ENCODE measurements around the gene LATS1.

DNA sequence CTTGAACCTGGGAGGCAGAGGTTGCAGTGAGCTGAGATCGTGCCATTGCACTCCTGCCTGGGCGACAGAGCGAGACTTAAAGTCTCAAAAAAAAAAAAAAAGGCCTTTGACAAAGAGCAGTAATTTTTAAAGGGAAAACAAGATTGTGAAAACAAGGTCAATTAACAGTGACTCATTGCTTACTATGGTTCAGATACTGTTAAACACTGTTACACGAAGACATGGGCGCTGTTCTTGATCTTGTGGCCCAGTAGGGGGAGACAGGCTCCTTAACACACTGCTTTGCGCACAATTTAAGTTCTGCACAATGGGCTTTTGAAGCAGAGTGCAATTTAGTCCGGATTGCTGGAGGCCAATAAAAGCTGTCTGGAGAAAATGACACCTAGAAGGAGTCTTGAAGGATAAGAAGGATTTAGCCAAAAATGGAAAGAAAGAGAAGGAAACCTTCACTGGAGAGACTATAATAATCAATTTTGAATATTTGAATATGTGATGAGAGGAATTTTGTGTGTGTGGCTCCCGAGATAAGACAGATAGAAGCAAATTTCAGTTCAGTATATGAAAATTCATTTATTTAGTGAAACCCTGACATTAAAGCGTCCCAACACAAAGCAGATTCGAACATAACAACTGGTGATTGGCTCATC is 6.0 kb upstream of the LATS1 start:
- TF ChIP-seq POLR2A (IDR thresholded peaks at IDR 0.05): no peak
- TF ChIP-seq, protein P1, sequence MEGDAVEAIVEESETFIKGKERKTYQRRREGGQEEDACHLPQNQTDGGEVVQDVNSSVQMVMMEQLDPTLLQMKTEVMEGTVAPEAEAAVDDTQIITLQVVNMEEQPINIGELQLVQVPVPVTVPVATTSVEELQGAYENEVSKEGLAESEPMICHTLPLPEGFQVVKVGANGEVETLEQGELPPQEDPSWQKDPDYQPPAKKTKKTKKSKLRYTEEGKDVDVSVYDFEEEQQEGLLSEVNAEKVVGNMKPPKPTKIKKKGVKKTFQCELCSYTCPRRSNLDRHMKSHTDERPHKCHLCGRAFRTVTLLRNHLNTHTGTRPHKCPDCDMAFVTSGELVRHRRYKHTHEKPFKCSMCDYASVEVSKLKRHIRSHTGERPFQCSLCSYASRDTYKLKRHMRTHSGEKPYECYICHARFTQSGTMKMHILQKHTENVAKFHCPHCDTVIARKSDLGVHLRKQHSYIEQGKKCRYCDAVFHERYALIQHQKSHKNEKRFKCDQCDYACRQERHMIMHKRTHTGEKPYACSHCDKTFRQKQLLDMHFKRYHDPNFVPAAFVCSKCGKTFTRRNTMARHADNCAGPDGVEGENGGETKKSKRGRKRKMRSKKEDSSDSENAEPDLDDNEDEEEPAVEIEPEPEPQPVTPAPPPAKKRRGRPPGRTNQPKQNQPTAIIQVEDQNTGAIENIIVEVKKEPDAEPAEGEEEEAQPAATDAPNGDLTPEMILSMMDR (IDR thresholded peaks at IDR 0.05): peak in 4 of 7 experiments; percentile 37 to 66 (median 58)
- TF ChIP-seq POLR2AphosphoS5 (IDR thresholded peaks at IDR 0.05): peak in 1 of 3 donors; percentile 68
